GM18873 (cell line): Measurements from ENCODE around the gene KCTD11.
"Not testable (repeated sequence)": the region's sequence is repeated elsewhere in the genome, so short reads cannot be mapped to it uniquely, and the experiment has no call there.

Experiments used
- ATAC-seq: cut with Tn5 transposase; IDR thresholded peaks from one replicate; pipeline ENCODE4 v1.9.1; 2021; ENCODE audit warnings: mild to moderate bottlenecking, moderate library complexity, moderate number of reproducible peaks; ENCODE audit not compliant: unreplicated experiment, low FRiP score

Gene KCTD11

DNA sequence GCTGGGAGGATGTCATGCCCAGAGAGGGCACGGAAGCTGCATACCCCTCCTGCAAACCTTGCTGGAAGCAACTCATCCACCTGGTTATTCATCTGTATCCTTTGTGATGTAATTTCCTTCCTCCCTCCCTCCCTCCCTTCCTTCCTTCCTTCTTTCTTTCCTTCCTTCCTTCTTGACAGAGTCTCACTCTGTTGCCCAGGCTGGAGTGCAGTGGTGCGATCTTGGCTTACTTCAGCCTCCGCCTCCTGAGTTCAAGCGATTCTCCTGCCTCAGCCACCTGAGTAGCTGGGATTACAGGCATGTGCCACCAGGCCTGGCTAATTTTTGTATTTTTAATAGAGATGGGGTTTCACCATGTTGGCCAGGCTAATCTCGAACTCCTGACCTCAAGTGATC, 16.6 kb downstream of the KCTD11 start:
- not testable (repeated sequence) for ATAC-seq

DNA sequence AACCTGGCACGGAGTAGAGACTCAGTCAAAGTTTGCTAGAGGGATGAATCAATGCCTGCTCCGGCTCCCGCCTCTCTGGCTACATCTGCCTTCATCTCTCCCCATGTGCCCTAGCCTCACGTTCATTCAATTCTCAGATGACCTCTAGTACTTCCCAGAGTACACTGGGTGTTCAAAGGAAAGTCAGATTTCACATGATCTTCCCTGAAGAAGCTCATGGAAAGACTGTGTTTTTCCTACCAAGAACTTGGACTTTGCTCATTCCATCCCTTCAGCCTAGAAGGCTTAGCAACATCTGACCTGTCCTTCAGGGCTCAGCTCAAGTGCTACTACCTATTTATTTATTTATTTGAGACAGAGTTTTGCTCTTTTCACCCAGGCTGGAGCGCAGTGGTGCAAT, 17.9 kb downstream of the KCTD11 start:
- no peak for ATAC-seq

DNA sequence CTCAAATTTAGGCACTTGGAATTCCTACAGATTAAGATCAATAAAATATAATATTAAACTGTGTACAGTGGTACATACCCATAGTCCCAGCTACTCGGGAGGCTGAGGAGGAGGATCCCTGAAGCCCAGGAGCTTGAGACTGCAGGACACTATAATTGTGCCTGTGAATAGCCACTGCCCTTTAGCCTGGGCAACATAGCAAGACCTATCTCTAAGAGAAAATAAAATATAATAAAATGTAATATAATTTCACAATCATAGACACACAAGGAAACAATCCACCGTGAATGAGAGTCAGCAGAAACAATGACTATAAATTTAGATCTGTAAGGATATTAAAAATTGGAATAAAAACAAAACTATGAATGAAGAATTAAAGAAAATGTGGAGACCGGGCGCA, 18.9 kb downstream of the KCTD11 start:
- no peak for ATAC-seq

DNA sequence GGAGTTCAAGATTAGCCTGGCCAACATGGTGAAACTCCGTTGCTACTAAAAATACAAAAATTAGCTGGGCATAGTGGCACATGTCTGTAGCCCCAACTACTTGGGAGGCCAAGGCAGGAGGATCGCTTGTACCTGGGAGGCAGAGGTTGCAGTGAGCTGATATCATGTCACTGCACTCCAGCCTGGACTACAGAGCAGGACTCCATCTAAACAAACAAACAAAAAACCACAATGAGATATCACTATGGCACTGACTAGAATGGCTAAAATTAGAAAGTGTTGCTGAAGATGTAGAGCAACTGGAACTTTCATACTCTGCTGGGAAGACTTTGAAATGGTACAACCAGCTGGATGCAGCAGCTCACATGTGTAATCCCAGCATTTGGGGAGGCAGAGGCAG, 22.4 kb downstream of the KCTD11 start:
- ATAC-seq = no peak

DNA sequence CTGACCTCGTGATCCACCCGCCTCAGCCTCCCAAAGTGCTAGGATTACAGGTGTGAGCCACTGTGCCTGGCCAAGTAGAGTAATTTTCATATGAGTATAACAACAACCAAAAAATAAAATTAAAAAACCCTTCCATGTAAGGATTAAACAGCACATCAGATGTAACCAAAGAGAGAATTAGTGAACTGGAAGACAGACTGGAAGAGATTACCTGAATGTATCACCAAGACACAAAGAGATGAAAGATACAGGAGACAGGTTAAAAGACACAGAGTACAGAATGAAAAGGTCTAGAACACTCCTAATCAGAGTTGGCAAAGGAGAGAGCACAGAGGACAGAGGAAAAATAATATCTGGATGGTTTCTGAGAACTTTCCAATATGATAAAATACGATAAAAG, 27.2 kb downstream of the KCTD11 start:
- ATAC-seq = no peak

DNA sequence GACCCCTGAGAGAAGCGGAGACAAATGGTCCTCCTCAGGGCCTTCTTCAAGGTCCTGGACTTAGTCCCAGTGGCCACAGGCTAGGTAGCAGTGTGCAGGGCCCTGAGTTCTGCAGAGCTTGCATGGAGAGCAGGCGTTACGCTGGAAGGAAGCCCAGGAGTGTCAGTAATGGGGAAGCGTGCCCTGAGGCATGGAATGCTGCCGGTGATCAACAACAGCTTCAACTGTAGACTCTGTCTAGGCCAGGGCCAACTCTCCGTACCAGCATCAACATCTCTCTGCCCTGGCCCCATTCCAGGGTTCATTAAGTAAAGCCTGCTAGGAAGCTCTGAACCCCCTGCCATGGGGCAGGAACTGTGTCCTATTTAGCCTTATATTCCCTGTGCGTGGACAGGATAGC, 28.4 kb downstream of the KCTD11 start:
- no peak for ATAC-seq

DNA sequence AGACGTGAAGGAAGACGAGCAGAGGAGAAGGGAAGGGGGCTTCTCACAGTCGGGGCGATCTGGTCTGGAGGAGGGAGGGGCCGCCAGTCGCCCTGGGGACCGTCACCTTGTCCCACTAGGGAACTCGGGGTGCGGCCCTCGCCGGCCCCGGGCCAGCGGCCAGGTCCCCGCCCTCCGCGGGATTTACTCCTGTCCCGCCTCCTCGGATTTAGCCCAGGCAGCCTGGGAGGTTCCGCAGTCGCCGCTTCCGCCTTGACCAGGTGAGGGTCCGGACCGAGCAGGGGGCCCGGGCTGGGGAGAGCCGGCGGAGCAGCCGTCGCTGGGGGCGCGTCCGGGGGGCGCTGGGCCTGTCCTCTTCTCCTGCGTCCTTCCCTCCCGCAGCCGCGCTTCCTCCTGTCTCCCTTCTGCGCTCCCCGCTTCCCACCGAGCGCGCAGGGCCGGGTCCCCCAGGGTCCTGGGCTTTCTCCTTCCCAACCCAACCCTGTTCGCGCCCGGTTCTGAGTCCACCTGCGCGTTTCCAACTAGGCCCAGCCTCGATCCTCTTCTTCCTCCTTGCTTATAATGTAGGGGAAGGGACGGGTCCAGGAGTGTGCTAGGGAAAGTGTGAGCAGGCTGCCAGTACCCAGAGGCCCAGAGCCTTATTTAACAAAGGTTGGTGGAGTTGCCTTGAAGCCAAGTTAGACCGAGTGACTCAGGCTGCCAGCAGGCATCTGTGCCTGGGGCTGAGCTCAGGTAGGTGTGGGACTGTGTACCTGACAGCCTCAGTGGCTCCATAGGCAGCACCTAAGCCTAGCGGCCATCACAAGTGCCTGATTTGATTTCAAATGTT, 29.1 kb downstream of the KCTD11 start, which contains the start of gene TNK1:
TSS of gene TNK1 (plus strand) at position 235 of the 829 bp plus-strand sequence. CDS start 1,838 bp downstream, outside the sequence.
- ATAC-seq = no peak

DNA sequence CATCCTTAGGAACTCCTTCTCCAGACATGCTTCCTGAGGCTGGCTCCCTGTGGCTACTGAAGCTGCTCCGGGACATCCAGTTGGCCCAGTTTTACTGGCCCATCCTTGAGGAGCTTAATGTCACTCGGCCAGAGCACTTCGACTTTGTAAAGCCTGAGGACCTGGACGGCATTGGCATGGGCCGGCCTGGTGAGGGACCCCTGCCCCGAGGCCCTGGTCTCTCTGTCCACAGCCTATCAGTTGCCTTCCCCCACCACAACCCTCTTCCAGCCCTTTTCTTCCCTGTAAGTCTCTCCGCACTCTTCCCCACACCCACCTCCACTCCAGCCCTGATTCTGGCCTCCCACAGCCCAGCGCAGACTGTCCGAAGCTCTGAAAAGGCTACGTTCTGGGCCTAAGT, 30.9 kb downstream of the KCTD11 start:
- no peak for ATAC-seq

DNA sequence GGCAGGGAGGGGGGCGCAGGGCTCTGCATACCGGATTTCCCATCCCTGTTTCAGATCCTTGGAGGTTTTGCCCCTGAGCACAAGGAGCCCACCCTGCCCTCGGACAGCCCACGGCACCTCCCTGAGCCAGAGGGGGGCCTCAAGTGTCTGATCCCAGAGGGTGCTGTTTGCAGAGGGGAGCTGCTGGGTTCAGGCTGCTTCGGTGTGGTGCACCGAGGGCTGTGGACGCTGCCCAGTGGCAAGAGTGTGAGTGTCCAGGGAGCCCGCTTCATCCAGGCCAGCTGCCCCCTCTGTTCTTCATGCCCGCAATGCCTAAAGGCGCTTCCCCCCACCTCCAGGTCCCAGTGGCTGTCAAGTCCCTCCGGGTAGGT, 31.4 kb downstream of the KCTD11 start:
- ATAC-seq = no peak

DNA sequence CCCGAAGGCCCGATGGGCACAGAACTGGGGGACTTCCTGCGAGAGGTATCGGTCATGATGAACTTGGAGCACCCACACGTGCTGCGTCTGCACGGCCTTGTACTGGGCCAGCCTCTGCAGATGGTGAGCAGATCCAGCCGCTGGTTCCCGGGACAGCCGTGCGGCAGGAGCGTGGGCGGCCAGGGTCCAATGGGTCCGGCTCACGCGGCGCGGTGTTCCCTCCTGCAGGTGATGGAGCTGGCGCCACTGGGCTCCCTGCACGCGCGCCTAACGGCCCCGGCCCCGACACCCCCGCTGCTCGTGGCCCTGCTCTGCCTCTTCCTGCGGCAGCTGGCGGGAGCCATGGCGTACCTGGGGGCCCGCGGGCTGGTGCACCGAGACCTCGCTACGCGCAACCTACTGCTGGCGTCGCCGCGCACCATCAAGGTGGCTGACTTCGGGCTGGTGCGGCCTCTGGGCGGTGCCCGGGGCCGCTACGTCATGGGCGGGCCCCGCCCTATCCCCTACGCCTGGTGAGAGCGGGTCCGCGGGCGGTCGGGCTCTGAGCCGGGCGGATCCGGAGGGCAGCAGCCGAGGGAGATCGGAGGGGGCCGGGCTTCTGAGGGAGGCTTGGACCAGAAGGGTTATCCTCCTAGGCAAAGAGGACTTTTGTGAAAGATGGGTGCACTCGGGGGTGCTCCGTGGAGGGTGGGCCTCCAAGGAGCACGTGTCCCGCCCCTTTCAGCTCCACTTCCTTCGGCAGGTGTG, 32.0 kb downstream of the KCTD11 start:
- ATAC-seq = no peak

DNA sequence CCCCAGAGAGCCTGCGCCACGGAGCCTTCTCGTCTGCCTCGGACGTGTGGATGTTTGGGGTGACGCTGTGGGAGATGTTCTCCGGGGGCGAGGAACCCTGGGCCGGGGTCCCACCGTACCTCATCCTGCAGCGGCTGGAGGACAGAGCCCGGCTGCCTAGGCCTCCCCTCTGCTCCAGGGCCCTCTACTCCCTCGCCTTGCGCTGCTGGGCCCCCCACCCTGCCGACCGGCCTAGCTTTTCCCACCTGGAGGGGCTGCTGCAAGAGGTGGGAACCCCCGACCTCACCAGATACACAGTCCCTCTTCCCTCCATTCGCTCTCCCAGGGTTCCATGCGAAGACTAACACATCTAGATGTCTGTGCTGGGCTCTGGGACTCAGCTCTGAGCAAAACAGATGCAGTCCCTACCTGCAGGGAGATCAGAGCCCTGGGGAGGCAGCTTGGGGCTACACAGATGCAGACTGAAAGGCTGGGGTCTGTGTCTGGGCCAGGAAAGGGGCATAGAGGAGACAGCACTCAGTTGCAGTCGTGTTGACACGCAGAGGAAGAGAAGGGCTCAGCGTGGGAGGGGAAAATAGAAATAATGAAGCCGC, 32.6 kb downstream of the KCTD11 start:
- no peak for ATAC-seq

DNA sequence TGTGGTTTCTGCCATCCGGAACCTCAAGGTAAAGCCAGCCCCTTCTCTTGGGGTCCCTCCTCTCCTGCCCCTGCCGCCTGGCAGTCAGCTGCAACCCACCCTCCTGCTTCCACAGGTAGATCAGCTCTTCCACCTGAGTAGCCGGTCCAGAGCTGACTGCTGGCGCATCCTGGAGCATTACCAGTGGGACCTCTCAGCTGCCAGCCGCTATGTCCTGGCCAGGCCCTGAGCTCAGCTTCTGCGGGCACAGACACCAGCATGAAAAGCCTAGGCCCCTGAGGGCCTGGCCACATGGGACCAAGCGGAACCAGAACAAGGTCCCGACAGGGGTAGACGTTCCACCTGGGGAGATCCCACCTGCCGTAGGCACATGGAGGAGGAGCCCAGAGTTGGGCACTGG, 36.9 kb downstream of the KCTD11 start:
- no peak for ATAC-seq

DNA sequence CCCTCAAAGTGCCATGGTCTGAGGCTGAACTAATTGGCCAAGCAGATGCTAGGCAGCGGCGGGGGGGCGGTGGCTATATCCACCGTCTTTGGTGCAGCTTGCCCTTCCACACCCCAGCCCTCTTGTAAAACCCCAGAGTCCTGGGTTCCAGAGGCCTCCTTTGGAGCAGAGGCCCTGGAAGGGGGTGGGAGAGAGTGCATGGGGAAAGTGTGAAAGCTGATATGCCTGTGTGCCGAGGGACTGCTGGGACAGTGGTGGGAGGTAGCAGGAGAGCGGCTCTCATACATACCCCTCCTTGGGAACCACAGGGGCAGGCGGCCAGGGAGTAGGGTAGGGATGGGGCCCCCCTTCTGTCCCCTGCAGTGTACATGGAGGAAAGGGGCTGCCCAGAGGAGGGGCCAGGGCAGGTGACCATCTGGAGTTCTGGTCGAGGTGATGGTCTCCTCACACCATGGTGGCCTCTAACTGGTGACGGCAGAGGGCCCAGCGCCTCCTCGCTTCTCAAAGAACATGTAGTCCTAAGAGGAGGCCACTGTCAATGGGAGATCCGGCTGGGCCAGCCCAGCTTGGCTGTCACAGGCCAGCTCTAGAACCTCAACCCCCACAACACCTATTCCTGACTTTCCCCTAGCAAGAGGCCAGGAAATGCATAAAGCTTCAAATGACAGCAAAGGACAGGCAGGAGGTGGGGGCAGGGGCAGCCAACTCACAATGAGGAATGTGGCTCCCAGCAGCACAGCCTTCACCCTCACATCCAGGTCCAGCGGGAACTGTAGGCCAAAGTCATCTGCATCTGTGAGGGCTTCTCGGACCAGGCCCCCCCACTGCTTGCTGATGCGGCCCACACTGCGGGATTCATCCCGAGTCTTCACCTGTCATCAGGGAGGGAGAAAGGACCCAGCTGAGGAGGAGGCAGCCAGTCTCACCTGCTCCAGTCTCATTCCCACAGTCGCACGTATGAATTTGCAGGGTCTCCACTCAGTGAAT, 38.3 kb downstream of the KCTD11 start:
- ATAC-seq = no peak

DNA sequence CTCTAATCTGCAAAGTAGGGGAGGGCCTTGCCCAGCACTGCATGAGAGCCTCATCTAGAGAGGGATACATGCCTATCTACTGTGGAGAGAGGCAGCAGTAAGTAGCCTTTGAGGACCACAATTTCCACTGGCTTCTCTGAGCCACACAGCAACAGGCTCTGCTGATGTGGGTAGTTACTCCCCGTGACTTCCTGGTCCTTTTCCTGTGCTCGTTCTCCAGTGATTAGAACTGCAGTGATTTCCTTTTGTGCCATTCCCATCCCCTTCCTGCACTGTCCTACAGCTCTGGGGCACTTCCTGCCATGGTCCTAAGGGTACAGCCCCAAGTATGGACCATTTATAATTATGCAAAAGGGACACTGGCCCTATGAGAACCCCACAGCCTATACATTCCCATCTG, 39.3 kb downstream of the KCTD11 start:
- no peak for ATAC-seq

DNA sequence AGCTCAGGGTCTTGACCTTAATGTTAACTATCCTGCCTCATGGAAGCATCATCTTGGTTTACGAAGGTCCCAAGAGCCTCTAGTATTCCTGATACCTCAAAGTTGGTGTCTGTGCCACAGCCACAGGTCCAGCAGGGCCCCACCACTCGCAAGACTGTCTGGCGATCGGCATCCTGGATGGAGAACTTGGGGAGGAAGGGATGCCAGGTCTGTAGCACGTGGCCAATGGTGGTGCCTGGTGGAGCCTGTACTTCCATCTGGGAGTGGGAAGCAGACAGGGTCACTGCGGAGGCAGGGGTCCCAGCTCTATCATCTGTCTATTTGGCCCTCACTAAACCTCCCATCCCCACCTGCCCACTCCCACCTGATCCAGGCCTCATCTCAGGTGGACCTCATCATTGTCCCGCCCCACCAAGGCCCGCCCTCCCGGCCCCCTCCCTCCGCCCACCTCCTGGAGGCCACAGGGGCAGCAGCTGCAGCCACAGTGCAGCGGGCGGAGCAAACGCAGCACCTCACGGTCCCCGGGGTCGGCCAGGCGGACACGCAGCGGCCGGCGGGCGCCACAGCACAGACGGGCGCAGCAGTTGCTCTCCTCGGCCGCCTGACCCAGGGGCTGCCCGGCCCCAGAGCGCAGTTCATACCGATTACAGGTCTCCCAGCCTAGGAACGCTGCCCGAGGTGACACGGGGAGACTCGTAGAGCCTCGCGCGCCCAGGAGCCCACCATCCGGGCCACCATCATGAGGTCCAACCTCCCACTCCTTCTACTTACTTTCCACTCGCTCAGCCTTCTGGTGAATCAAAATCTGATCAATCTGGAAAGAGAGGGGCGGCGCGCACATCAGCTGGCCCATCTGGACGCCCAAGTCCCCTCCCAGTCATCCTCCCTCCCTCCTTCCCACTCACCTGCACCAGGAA, 41.0 kb downstream of the KCTD11 start:
- ATAC-seq = no peak

DNA sequence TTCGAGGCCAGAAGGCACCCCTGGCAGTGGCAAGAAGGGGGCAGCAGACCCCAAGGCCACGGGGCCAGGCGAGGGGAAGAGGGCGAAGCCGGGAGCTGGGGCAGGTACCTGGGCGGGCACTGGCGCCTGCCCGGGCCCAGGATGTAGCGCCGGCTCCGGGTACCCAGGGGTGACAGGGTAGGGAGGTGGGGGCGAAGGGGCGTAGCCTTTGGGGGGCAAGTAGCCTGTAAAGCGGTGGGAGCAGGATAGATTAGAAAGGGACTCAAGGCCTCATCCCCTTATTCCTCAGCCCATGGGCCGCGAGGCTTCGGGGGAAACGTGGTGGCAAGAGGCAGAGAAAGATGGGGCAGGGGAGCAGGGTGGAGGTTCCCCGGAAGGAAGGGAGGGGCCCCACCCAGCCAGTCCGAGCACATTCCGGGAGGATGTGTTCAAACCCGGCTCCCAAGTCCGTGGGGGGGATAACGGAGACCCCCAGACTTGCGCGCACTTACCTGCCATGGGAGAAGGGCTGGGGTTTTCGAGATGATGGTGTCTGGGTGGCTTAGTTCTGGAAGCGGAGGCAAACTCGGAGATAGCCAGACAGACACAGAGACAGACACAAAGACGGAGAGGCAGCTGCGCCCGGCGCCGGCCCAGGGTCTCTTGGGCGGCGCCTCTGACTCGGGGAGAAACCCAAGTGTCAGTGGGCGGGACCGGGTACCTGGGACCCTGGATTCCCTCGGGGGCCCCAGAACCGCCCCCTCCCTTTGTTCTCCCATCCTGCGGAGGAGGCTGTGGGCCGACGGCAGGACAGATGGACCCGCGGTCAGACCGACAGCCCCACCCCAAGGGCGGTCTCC, 41.9 kb downstream of the KCTD11 start:
- ATAC-seq = peak; percentile 19

DNA sequence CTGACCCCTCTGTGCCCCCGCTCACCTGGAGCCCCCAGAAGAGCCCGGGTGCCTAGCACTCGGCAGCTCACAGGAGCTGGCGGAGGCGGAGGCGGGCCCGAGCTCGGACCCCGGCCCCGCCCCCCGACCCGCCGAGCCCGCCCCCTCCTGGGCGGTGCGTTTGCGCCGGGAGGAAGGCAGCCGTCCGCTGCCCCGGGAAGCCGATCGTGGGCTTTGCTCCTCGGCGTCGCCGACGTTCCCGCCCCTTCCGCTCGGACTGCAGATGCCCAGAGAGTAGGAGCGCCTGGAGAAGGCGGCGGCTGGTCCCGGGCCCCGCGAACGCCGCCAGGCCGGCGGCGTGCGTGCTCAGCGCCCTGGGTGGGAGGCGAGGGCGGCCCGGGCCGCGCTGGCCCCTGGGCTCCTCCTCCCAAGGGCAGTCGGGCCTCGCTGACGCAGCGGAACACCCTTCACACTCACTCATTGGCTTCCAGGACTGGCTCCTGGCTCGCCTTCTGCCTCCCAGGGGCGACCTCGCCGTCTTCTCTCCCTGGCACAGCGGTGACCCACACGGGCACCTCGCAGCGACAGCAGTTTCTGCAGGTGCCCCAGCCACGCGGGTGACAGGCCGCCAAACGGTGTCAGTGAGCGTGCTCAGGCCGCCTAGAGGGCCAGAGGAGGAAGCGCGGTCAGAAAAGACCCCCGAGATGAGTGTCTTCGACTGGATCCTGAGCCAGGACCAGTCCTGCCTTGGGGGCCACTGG, 42.7 kb downstream of the KCTD11 start, which contains the start of gene PLSCR3:
TSS of gene PLSCR3 (minus strand) at position 74 of the 740 bp plus-strand sequence. CDS start 415 bp downstream, outside the sequence.
- ATAC-seq = peak; percentile 47

DNA sequence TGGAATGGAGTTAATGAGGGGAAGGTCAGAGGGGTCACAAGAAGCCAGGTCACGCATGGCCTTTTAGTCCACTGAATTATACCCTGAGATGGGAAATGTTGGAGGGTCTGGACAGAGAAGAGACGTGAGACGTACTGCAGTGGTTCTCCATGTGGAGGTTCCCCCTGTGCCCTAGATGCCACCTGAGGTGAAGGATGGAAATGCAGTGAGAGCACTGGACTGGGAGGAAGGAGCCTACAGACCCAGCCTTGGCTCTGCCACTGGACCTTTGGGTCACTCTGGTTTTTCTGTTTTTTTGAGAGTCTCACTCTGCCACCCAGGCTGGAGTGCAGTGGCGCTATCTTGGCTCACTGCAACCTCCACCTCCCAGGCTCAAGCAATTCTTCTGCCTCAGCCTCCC, 44.2 kb downstream of the KCTD11 start:
- ATAC-seq = no peak
